Caki2 (cell line): ENCODE measurements around the gene DNAJC27. TPM values are rescaled to one million over a fixed set of nuclear protein-coding genes. Genes with fewer than 3 reads are reported as not detected.
A peak's percentile ranks its signal among the peaks of the same experiment; 100 is the strongest.
"Not testable (repeated sequence)": the region's sequence is repeated elsewhere in the genome, so short reads cannot be mapped to it uniquely, and the experiment has no call there.

Experiments used
- DNase-seq: peaks from one replicate; pipeline ENCODE4 v3.0.0-alpha.2; 2015; ENCODE audit warnings: low read depth
- in situ Hi-C: cut with HindIII; loops from 2 replicates; pipeline ENCODE4 v1.10.0; 2016; ENCODE audit warnings: low sequenced_read_pairs, low pct_unique_long_range_greater_than_20kb, mixed read lengths
- total RNA-seq: library from RNA; depleted of rRNA; stranded (reverse); fragments of >200 nt; shearing (Covaris generic); gene quantifications from 2 replicates; pipeline ENCODE4 v1.2.3, GENCODE V29; 2014; ENCODE audit warnings: low replicate concordance; rRNA removed

Gene DNAJC27
- total RNA-seq = 1.1 and 5.2 TPM in 2 replicates

DNA sequence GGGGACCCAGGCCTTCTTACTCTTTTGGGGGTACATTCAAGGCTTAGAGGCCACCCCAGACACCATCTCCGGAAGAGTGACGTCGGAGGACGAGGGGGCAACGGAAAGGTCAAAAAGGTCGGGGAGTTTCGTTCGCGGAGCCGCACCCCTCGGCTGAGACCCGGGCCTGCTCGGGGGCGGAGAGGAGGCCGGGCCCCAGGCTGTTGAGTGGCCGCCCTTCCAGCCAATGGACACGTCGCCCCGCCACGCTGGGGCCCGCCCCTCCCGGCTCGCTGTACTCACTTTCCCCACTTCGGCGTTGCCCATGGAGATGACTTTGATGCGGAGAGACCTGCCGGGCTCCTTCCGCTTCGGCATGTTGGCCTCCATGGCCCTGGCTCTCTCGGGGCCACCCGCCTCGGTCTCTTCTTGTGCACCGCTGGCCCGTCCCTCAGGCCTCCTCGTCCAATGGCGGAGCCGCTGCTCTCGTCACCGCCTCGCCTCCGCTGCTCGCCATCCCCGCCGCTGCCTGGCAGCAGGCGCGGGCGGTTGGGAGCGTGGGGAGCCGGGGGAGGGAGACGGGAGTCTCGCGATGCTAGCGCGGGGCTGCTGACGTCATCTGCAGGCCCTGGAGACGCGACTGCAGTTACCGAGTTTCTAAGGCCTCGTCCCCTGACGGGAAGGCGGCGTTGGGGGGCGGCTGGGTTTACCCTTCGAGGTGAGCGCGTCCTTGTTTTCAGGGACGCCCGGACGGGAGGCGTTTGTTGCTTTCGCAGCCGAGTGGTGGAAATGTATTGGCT lies at the start of gene DNAJC27:
TSS of gene DNAJC27 (minus strand) at position 420 of the 779 bp plus-strand sequence. CDS start at position 369, 51 bp downstream.
- in situ Hi-C loops = no loop called here
- DNase-seq = peak; percentile 99

DNA sequence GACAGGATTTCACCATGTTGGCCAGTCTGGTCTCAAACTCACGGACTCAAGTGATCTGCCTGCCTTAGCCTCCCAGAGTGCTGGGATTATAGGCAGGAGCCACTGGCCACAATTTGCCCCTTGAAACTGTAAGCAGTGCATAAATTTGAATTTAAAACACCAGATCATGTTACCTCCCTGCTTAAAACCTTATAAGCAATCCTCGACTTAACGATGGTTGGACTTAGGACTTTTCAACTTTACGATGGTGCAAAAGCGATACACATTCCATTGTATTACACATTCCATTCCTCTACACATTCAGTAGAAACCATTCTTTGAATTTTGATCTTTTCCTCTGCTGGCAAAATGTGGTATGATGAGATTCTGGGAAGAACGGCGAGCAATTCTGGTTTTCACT lies 46.9 kb upstream of the DNAJC27 start:
- in situ Hi-C loops = no loop called here
- no peak for DNase-seq

DNA sequence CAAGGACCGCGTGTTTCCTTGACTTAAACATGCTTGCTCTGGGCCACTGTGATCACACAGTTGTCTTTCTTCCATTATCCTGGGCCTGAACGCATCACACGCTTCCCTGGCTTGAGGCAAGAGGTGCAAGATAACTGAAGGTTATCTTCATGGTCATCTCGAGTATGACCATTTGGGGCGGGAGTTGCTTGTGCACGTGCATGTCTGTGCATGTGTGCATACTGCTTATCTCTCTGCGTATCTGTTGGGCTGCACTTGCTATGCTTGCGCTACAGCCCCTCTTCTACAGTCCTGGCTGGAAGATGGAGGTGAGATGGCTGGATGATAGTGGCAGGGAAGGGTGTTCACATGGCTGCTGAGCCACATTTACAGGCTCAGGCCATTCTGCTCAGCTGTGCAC lies 42.9 kb upstream of the DNAJC27 start:
- in situ Hi-C loops = no loop called here

DNA sequence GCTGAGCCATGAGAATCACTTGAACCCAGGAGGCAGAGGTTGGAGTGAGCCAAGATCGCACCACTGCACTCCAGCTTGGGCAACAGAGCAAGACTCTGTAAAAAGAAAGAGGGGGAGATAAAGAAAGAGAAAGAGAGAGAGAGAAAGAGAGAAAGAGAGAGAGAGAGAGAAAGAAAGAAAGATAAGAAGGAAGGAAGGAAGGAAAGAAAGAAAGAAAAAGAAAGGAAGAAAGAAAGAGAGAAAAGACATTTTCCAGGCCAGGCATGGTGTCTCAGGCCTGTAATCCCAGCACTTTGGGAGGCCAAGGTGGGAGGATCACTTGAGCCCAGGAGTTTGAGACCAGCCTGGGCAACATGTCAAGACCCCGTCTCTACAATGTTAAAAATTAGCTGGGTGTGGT lies 39.6 kb upstream of the DNAJC27 start:
- DNase-seq, in situ Hi-C loops: not testable (repeated sequence)

More for the DNA sequence above, 42.9 kb upstream of the DNAJC27 start:
- no peak for DNase-seq

DNA sequence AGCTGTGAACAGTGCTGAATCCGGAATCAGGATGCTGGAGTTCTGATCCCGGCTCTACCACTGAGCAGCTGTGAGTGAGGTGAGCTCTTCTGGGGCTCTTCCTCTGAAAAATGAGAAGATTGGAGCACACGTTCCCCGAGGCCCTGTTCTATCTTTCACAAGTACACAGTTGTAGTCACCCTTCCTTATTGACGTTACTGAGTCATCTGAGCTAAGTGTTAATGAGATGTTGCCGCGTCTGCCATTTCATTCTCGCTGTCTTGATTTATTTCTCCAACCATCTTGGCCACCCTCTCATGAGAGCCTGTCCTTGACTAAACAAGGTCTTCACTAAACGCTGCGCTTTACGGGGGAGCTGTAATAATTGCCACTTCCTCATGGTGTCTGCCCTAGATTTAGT lies 38.2 kb upstream of the DNAJC27 start:
- peak; percentile 26 for DNase-seq

DNA sequence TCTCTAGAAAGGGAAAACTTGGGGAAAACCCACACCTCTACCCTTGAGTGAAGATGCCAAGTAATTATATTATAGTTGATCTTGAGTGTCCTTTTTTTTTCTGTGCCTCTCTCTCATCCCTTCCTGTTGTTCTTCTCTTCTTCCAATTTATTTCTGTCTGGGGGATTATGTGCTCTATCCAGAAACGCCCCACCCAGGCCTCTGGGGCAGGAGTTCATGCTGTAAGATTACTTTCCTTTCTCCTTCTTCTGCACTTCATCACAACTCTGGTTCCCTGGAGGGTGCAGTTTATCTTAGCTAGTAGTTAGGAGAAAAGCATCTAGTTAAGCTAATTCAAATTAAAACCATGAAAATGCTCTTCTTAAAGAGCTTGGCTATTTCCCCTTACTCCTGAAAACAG lies 30.3 kb upstream of the DNAJC27 start:
- in situ Hi-C loops = no loop called here
- no peak for DNase-seq

More for the DNA sequence above, 38.2 kb upstream of the DNAJC27 start:
- in situ Hi-C loops = no loop called here

DNA sequence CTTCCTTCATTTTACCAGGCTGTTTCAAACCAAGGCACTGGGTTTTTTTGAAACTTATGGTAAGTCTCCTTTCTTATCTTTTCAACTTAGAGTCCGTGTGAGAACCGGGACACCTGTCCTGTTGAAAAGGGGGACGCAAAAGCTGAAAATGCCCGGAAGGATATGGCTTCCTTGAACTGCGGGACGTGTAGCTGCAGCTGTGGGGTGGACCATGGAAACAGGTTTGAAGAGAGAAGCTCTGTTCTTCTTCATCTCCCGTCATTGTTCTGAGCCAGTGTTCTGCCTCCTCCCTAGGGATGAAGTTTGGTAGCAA lies 29.5 kb upstream of the DNAJC27 start:
- DNase-seq = no peak
- in situ Hi-C loops = no loop called here

DNA sequence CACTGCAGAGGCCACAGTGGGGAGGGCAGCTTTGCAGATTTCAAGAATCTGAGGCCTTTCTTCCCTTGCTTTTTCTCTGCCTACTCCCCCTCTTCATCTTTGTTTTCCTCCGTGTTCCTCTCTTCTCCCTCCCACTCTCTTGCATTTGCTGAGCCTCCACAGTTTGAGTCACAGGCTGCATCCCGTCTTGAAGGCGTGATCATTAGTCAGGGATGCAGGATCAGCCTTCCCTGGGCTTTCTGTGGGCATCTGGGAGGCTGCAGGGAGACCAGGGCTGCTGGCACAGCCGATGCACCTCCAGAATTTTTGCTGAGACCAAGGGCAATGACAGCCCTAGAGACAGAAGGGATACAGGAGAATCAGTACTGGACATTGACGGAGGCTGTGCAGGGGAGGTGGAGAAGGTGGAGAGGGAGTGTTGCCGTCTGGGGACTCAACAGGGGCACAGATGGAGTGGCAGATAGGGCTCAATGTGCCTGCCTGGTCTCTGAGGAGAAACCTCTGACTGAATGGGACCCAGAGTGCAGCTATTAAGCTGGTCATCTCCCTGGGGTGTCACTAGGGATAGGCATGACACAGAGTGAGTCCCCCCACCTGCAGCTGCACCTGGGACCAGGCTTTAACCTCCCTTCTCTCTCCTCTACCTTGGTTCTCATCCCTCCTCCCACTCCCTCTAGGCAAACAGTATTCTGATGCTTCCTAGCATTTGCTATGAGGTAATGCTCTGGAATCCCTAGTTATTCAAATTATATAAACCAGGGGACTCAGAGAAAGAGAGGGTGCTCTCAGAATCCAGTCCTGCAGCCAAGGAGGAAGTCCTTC lies 29.0 kb upstream of the DNAJC27 start:
- DNase-seq = no peak
- in situ Hi-C loops = no loop called here

DNA sequence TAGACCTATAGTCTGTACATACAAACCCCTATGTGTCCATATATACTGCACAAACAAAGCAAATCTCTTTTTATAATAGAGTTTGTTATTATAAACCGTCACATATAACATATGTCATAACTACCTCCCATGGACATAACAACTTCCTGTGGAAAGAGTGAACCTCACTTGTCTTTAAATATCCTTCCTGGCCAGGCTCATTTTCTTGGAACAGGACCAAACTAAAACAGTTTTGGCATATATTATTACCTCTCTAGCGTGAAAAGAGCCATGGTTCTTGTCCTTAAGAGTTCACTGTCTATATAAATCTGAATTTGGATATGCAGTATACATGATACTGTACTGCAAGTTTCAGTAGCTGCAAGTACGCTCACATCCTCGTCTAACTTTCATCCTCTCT lies 28.3 kb upstream of the DNAJC27 start:
- DNase-seq = no peak
- in situ Hi-C loops = no loop called here

DNA sequence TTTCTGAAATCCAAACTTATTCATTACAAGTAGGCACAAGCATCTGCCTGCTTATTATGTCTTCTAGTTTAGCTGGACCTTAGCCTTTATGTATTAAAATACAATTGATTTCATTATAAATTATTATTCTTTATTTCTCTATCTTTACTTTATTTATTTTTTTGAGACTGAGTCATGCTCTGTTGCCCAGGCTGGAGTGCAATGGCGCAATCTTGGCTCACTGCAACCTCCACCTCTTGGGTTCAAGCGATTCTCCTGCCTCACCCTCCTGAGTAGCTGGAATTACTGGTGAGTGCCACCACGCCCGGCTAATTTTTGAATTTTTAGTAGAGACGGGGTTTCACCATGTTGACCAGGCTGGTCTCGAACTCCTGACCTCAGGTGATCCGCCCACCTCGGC lies 27.3 kb upstream of the DNAJC27 start:
- in situ Hi-C loops, DNase-seq: not testable (repeated sequence)

DNA sequence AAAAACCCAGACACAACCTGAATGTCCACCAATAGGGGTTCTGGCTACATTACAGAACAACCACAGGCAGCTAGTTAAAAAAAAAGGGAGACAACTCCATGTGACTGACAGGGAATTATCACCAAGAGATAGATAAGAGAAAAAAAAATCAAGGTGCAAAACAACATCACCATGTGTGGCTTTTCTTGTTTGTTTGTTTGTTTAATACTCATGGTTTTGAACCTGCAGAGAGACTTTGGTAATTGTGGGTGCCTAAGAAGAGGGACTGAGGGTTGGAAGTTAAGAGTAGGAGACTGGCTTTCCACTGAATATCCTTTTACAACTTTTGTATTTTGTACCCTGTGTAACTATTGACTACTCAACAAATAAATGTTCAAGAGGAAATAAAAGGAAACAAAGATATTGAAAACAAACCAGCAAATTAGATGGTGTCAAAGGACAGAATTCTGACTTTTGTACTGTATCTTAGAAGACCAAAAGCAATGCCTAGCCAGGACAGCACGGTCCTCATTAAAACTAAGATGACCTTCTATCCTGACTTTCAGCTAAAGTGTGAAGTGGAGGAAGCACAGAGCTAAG lies 22.5 kb upstream of the DNAJC27 start:
- in situ Hi-C loops = no loop called here
- no peak for DNase-seq

DNA sequence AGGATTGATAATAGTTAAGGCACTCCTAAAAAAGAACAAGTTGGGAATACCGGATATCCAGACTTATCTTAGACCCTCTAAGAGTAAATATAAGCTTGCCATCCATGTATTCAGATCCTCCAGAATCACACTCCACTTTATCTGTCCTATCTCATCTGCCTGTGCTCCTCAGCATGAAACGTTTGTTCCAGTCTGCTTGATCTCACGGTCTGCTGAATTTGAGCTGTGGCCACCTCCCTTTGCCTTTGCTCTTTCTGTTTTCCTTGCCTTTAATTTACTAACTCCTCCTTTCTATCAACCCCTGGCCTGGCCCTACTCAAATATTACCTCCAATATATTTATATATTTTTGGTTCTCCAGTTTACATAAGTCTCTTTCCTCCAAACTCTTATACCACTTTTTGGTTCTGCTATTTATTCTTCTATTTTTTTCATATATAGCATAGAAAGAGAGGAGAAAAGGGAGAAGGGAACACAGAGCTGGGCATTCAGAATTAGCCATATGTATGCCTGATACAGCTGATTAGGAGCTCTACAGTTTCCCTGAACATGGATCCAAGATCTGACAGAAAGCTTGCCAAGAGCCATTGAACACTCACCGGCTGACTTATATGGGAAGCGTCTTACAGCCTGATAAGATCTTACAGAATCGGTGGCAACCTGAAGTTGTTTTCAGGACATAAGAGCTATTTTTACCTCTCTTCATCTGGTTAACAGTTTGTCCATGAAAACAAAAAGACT lies 21.8 kb upstream of the DNAJC27 start:
- in situ Hi-C loops = no loop called here
- peak; percentile 41 for DNase-seq

DNA sequence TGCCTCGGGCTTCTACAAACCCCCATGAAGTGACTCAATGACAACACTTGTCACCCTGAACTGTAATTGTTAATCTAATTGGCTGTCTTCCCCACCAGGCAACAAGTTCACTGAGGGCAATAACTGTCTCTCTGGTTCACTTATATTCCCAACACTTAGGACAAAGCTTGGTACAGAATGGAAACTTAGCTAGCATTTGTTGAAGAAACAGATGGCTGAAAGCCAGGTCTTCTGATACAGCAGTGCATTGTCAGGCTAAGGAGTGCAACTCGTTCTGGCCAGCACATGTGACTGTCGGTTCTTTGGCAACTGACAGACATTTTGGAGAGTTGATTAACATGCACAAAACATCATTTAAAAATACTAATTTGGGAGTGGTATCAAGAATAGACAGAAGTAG lies 14.6 kb upstream of the DNAJC27 start:
- in situ Hi-C loops = no loop called here
- DNase-seq = no peak

DNA sequence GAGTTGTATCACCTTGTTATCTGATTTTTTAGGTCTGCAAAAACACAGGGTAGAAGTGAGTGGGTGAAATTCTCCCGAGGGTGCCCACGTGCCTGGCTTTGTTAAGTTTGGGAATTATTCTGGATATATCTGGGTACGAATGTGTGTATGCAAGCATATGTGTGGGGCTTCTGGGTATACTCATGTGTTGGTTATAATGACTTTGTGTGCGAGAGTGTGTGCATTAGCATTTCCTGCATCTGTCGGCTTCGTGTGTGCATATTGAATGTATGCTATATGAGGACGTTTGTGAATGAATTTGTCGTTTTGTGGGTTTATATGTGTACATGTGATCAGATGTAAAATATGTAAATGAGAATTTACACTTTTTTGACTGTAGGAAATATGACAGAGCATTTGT lies 13.8 kb upstream of the DNAJC27 start:
- no peak for DNase-seq
- in situ Hi-C loops = no loop called here

DNA sequence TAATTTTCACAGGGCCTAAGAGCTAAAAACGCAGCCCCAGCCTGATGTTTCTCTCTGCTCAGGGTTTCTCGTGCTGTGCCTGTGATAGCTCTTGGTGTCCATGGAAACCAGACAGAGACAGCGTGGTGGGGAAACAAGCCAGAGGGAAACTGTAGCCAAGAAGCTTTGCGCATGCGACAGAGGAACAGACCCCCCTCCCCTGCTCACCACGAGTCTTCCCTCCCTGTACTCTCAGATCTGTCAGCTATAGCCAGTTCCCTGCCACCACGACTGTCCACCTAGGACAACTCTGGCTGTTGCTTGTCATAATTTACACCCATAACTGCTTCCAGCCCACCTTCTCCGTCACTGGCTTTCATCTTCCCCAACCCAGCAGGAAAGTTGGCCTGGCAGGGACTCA lies 13.2 kb upstream of the DNAJC27 start:
- in situ Hi-C loops = no loop called here
- no peak for DNase-seq

DNA sequence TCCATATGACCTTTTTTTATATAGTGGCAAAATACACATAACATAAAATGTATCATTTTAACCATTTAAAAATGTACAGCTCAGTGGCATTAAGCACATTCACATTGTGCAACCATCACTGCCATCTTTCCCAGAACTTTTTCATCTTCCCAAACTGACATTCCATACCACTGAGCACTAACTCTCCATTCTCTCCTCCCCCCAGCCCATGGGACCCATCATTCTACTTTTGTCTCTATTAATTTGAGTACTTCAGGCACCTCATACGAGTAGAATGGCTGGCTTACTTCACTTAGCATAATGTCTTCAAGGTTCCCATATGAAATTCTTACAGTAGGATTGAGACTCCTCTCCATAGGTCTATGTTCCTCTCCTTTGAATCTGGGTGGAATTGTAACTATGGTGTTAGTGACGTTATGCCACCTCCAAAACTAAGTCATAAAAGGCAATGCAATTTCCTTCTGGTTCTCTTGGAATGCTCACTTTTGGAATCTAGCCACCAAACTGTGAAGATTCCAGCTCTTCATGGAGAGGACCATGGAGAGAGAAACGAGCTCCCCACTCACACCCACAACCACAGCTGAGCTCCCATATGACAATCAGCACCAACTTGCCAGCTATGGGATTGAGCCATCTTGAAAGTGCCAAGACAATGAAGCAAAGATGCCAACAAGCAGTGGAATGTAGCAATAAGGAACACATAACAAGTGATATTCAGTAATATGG lies 9.8 kb upstream of the DNAJC27 start:
- in situ Hi-C loops = no loop called here
- DNase-seq = no peak

DNA sequence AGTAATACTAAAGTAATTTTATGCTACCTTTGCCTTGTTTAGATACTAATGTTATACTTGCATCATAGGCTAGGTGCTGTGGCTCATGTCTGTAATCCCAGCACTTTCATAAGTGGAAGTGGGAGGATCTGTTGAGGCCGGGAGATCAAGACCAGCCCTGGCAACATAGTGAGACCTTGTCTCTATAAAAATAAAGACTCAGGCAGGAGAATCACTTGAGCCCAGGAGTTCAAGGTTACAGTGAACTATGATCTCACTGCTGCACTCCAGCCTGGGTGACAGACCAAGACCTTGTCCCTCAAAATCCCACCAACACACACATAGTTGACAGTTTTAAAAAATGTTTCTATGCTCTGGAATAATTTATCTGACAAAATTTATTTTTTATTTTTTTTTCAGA lies 6.9 kb upstream of the DNAJC27 start:
- in situ Hi-C loops = no loop called here
- no peak for DNase-seq

DNA sequence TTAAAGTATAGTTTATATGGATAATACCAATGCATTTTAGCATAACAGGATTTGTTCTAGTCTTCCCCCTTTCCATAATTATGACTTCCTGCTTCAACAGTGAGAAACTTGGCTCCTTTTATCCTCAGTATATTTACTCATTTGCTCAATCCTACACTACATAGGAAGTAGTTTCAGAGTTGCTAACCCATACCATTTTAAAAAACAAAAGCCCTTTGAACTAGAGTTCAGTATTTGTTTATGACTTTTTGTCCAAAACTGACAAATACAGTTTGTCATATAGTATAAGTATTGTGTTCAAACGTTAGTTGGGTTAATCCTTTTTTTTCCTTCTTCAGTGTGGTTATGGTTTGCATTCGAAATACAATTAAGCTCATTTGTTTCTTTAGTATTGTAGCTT lies 5.9 kb upstream of the DNAJC27 start:
- in situ Hi-C loops = no loop called here

More for the DNA sequence above, 5.9 kb upstream of the DNAJC27 start:
- no peak for DNase-seq
